ENCODE results near the gene COL17A1. TPM values are rescaled to one million over a fixed set of nuclear protein-coding genes. Genes with fewer than 3 reads are reported as not detected.

COL17A1 gene
- total RNA-seq, 1 experiment from 2014 or later, result 1.2 TPM

GRCh38 chr10:104049504-104050250 is 36.0 kb downstream of the COL17A1 start:
- CTCF ChIA-PET, result interaction anchor here (0.6 to 0.9 kb wide), 5 partner anchors 14 to 89 kb away, joined by 3 to 8 read pairs (median 3); no protein-coding TSS in a partner anchor
- Histone ChIP-seq H3K4me1 (ENCODE audit: insufficient read depth, low read length) (peaks cover 30% of the 10 kb centered on the region), H3K9me2 (replicated peaks; ENCODE audit: low read length) (no peaks in the 10 kb centered on the region), H3K9me3 (ENCODE audit: low read length) (no peaks in the 10 kb centered on the region), H3K9ac (ENCODE audit: low read length) (peak overlapping the region; percentile 56), H3K36me3 (ENCODE audit: low read depth, low read length) (no peaks in the 10 kb centered on the region), H3K4me3 (ENCODE audit: low read length) (peak overlapping the region; percentile 51; the same call in 1 of the 2 replicates), H4K20me1 (ENCODE audit: low read length) (no peaks in the 10 kb centered on the region), H2AFZ (ENCODE audit: low read length) (no peak overlapping the region), H3K4me2 (ENCODE audit: low read length) (peak overlapping the region; percentile 82), H3K79me2 (ENCODE audit: low read length) (no peaks in the 10 kb centered on the region), H3K27ac (ENCODE audit: low read length) (peak overlapping the region; percentile 92), H3F3A (ENCODE audit: low read length, unreplicated experiment) (no peaks in the 10 kb centered on the region), H3K27me3 (ENCODE audit: low read length) (no peaks in the 10 kb centered on the region)
- POLR2A ChIA-PET (ENCODE audit: unreplicated experiment), result interaction anchor here (1.2 kb wide), 1 partner anchor 71 kb away, joined by 11 read pairs; no protein-coding TSS in a partner anchor
- peak; percentile 80 for DNase-seq
- no TSS peak for BruUV-seq (replicated peaks)
- ATAC-seq, result peak; percentile 70
- TF ChIP-seq, protein P1, sequence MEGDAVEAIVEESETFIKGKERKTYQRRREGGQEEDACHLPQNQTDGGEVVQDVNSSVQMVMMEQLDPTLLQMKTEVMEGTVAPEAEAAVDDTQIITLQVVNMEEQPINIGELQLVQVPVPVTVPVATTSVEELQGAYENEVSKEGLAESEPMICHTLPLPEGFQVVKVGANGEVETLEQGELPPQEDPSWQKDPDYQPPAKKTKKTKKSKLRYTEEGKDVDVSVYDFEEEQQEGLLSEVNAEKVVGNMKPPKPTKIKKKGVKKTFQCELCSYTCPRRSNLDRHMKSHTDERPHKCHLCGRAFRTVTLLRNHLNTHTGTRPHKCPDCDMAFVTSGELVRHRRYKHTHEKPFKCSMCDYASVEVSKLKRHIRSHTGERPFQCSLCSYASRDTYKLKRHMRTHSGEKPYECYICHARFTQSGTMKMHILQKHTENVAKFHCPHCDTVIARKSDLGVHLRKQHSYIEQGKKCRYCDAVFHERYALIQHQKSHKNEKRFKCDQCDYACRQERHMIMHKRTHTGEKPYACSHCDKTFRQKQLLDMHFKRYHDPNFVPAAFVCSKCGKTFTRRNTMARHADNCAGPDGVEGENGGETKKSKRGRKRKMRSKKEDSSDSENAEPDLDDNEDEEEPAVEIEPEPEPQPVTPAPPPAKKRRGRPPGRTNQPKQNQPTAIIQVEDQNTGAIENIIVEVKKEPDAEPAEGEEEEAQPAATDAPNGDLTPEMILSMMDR (conservative IDR thresholded peaks at IDR 0.05; ENCODE audit: low read depth, low read length), result no peak
- TF ChIP-seq EZH2phosphoT487 (IDR thresholded peaks at IDR 0.05; ENCODE audit: borderline replicate concordance, low read length) (no peak), EZH2 (IDR thresholded peaks at IDR 0.05; ENCODE audit: low read length, unreplicated experiment) (no peak)
- intact Hi-C loops (cut with micrococcal nuclease), result loop anchor here (1.0 kb wide), 2 partner anchors 73 to 161 kb away; partner anchors contain the start of gene SFR1

DNA sequence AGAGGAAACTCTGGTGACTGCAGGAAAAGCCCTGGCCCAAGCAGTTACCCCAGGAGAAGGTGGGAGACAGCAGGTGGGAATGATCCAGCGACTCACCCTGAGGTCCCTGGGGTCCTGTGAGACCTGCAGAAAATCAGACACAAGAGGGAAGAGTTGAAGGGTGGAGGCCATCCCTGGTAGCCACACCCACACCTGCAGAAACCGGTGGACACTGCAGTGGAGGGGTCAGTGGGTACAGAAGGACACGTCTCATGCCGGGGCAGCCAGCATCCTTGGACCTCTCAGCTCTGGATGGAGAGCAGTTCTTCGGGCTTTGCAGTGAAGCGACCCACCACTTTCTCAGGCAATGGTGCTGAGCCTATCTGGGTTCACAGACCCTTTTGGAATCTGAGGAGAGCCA is 39.0 kb downstream of the COL17A1 start:
- H2AFZ ChIP-seq (ENCODE audit: low read length), result no peak overlapping the region
- no peaks in the 10 kb centered on the region for H3K27me3 ChIP-seq (ENCODE audit: low read length)
- H4K20me1 ChIP-seq (ENCODE audit: low read length), result no peaks in the 10 kb centered on the region
- H3K36me3 ChIP-seq (ENCODE audit: low read depth, low read length), result no peaks in the 10 kb centered on the region
- no peaks in the 10 kb centered on the region for H3K9me3 ChIP-seq (ENCODE audit: low read length)
- peaks cover 23% of the 10 kb centered on the region for H3K4me1 ChIP-seq (ENCODE audit: insufficient read depth, low read length)
- no peaks in the 10 kb centered on the region for H3K9me2 ChIP-seq (replicated peaks; ENCODE audit: low read length)
- no peak overlapping the region for H3K27ac ChIP-seq (ENCODE audit: low read length)
- H3K9ac ChIP-seq (ENCODE audit: low read length), result no peak overlapping the region
- no peak overlapping the region for H3K4me2 ChIP-seq (ENCODE audit: low read length)
- ATAC-seq (no peak), DNase-seq (no peak)
- H3K79me2 ChIP-seq (ENCODE audit: low read length), result no peaks in the 10 kb centered on the region
- TF ChIP-seq EZH2phosphoT487 (IDR thresholded peaks at IDR 0.05; ENCODE audit: borderline replicate concordance, low read length) (no peak), EZH2 (IDR thresholded peaks at IDR 0.05; ENCODE audit: low read length, unreplicated experiment) (no peak)
- TF ChIP-seq, protein P1 (conservative IDR thresholded peaks at IDR 0.05; ENCODE audit: low read depth, low read length), result no peak
- H3K4me3 ChIP-seq (ENCODE audit: low read length), result no peak overlapping the region
- no peaks in the 10 kb centered on the region for H3F3A ChIP-seq (ENCODE audit: low read length, unreplicated experiment)
- intact Hi-C loops (cut with micrococcal nuclease), result no loop called here
- POLR2A ChIA-PET (ENCODE audit: unreplicated experiment), result no interaction called here
- no TSS peak for BruUV-seq (replicated peaks)
- CTCF ChIA-PET, result interaction anchor here (1.1 kb wide), 1 partner anchor 77 kb away, joined by 6 read pairs; no protein-coding TSS in a partner anchor
